ENCODE measurements around the gene DNAJC8.
A peak's percentile ranks its signal among the peaks of the same experiment; 100 is the strongest.

The DNAJC8 gene

GRCh38 chr1:28232558-28233263 lies at the start of gene DNAJC8:
DNAJC8 (minus strand) TSS chr1:28233029; CDS start chr1:28232998, 31 bp downstream.
- DNase-seq (ENCODE audit: low read depth in 2 of 2), result peak; percentile 87 to 88

- no peak for DNase-seq (ENCODE audit: low read depth in 2 of 2)
Observed at GRCh38 chr1:28281608-28282425, 49.0 kb upstream of the DNAJC8 start.

- DNase-seq (ENCODE audit: low read depth in 2 of 2), result no peak
Observed at GRCh38 chr1:28280977-28281381, 48.1 kb upstream of the DNAJC8 start.

GRCh38 chr1:28280501-28280900 lies 47.7 kb upstream of the DNAJC8 start:
- DNase-seq (ENCODE audit: low read depth in 2 of 2), result no peak

- no peak for DNase-seq (ENCODE audit: low read depth in 2 of 2)
Observed at GRCh38 chr1:28279721-28280120, 46.9 kb upstream of the DNAJC8 start.

- DNase-seq (ENCODE audit: low read depth in 2 of 2), result no peak
Observed at GRCh38 chr1:28278763-28279162, 45.9 kb upstream of the DNAJC8 start.

- DNase-seq (ENCODE audit: low read depth in 2 of 2), result no peak
Observed at GRCh38 chr1:28273216-28273860, 40.5 kb upstream of the DNAJC8 start.

GRCh38 chr1:28272215-28272852 lies 39.5 kb upstream of the DNAJC8 start:
- no peak for DNase-seq (ENCODE audit: low read depth in 2 of 2)

- no peak for DNase-seq (ENCODE audit: low read depth in 2 of 2)
Observed at GRCh38 chr1:28269529-28269928, 36.7 kb upstream of the DNAJC8 start.

- DNase-seq (ENCODE audit: low read depth in 2 of 2), result no peak
Observed at GRCh38 chr1:28267633-28268032, 34.8 kb upstream of the DNAJC8 start.

GRCh38 chr1:28266920-28267322 lies 34.1 kb upstream of the DNAJC8 start:
- no peak for DNase-seq (ENCODE audit: low read depth in 2 of 2)

- DNase-seq (ENCODE audit: low read depth in 2 of 2), result no peak
Observed at GRCh38 chr1:28265577-28265976, 32.7 kb upstream of the DNAJC8 start.

- DNase-seq (ENCODE audit: low read depth in 2 of 2), result no peak
Observed at GRCh38 chr1:28264897-28265296, 32.1 kb upstream of the DNAJC8 start.

- no peak for DNase-seq (ENCODE audit: low read depth in 2 of 2)
Observed at GRCh38 chr1:28260803-28261174, 28.0 kb upstream of the DNAJC8 start.

- DNase-seq (ENCODE audit: low read depth in 2 of 2), result peak in 1 of 2 donors; percentile 30
Observed at GRCh38 chr1:28259934-28260802, 27.3 kb upstream of the DNAJC8 start.

- DNase-seq (ENCODE audit: low read depth in 2 of 2), result peak; percentile 97 to 98
Observed at GRCh38 chr1:28259252-28259933, 26.6 kb upstream of the DNAJC8 start, which contains the start of gene SESN2. SESN2 (plus strand) TSS chr1:28259518; CDS start chr1:28259848, 330 bp downstream.

- DNase-seq (ENCODE audit: low read depth in 2 of 2), result no peak
Observed at GRCh38 chr1:28258628-28259251, 25.9 kb upstream of the DNAJC8 start.

- no peak for DNase-seq (ENCODE audit: low read depth in 2 of 2)
Observed at GRCh38 chr1:28257736-28258135, 24.9 kb upstream of the DNAJC8 start.

GRCh38 chr1:28256197-28256827 lies 23.5 kb upstream of the DNAJC8 start:
- DNase-seq (ENCODE audit: low read depth in 2 of 2), result no peak
